NCI-H1092 (cell line): Measurements from ENCODE around the gene CBX1.

Experiments used
- DNase-seq: peaks from one replicate; lab custom pipeline; 2025; lab: John Stamatoyannopoulos, UW

Gene CBX1

GRCh38 chr17:48025904-48026501 is 75.3 kb downstream of the CBX1 start:
- no peak for DNase-seq

DNA sequence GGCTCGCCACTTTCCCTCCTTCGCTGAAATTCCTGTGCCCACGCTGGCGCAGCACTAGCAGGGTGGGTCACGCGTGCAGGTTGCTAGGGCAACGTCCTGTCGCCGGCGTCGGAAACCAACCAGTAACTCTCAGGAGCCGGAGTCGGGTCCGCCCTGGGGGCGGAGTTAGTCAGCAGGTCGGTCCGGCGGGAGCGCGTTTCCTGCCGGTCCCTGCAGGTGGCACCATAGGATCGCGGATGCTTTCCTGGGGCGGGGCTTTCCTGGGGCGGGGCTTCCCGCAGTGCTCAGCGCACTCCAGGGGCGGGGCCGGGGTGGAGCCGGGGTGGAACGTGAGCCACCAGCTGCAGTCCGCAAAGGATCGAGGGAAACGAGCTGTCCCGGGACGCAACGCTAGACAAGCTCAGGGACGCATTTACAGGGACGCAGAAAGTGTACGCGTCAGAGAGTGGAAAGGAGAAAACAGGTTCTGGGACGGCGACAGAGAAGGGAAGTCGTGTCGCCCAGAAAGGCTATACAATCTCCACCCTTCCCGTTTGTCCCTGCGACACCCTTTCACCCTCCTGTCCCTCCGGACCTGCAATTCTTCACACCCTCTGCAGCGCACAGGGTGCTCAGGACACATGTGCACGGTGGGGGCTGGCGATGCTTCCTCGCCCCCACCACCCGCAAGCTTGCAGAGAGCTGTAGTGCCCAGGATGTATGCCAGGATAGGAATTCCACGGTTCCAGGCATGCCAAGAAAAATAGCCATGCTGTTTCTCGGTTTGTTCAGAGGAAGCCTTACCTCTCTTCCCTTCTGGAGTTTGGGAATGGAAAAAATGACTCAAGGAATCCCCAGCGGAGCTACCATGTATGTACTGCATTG is 76.0 kb downstream of the CBX1 start:
- peak; percentile 93 for DNase-seq

GRCh38 chr17:48024149-48025039 is 76.9 kb downstream of the CBX1 start:
- DNase-seq: no peak

- peak; percentile 83 for DNase-seq
Measured at GRCh38 chr17:48023400-48024148, 77.7 kb downstream of the CBX1 start.

DNA sequence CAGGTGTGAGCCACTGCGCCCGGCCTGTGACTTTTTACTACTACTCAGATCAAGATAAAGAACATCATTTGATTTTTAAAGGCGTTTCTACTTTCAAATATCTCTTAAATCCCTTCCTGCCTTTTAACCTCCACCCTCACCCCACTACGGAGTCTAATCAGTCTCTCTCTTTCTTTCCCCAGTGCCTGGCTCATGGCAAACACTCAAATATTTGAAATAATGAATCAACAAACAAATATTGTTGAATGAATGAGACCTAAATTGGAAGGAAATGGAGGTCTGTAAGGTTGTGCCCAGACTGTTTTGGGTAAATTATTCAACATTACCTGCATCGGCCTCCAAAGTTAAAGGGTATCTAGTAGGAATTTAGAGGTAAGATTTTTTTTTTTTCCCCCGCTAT is 78.4 kb downstream of the CBX1 start:
- no peak for DNase-seq

- DNase-seq: no peak
Measured at GRCh38 chr17:48021934-48022333, 79.3 kb downstream of the CBX1 start.
